ENCODE results near the gene MRPL11. TPM values are rescaled to one million over a fixed set of nuclear protein-coding genes. Genes with fewer than 3 reads are reported as not detected.

The MRPL11 gene
- polyA plus RNA-seq, 1 donor (not counting 4 experiments of a cell fraction or from before 2014, with no cell fraction given), result 51.7 TPM

GRCh38 chr11:66393954-66394353 lies 44.7 kb downstream of the MRPL11 start:
- H3K36me3 ChIP-seq (ENCODE audit: control insufficient read depth in 2 of 2, extremely low read depth in 1 of 2, insufficient read depth in 2 of 2, low read length in 2 of 2), result no peaks in the 10 kb centered on the region
- no peak for TF ChIP-seq CTCF (optimal IDR thresholded peaks at IDR 0.05 in 1 of 3, IDR thresholded peaks at IDR 0.05 in 1 of 3, conservative IDR thresholded peaks at IDR 0.05 in 1 of 3; ENCODE audit: extremely low read depth in 1 of 3, insufficient read depth in 2 of 3, low read length in 3 of 3)
- TF ChIP-seq EZH2 (IDR thresholded peaks at IDR 0.05; ENCODE audit: low read length), result no peak
- H3K4me3 ChIP-seq (ENCODE audit: control insufficient read depth in 2 of 3, extremely low read depth in 1 of 3, insufficient read depth in 2 of 3, low read depth in 1 of 3, low read length in 3 of 3), result no peak overlapping the region
- no peaks in the 10 kb centered on the region for H3K9me1 ChIP-seq (ENCODE audit: control insufficient read depth, extremely low read depth, insufficient read depth, low read length)
- H3K4me2 ChIP-seq (ENCODE audit: control insufficient read depth, extremely low read depth, insufficient read depth, low read depth, low read length), result no peak overlapping the region
- H3K79me2 ChIP-seq (ENCODE audit: control insufficient read depth, insufficient read depth, low read length), result no peaks in the 10 kb centered on the region
- dilution Hi-C loops (cut with MboI; ENCODE audit: extremely low pct_ligation_motif_present, low sequenced_read_pairs), result no loop called here
- no peaks in the 10 kb centered on the region for H3K4me1 ChIP-seq (ENCODE audit: control insufficient read depth, extremely low read depth, insufficient read depth, low read length)
- no peaks in the 10 kb centered on the region for H3K27me3 ChIP-seq (ENCODE audit: control insufficient read depth, extremely low read depth, insufficient read depth, low read length)
- DNase-seq (ENCODE audit: low read depth, low spot score), result no peak
- no peak overlapping the region for H2AFZ ChIP-seq (ENCODE audit: control insufficient read depth, low read length)
- H4K20me1 ChIP-seq (ENCODE audit: control insufficient read depth, extremely low read depth, insufficient read depth, low read length), result no peaks in the 10 kb centered on the region
- H3K9ac ChIP-seq (ENCODE audit: control insufficient read depth, extremely low read depth, insufficient read depth, low read length), result no peak overlapping the region
- H3K27ac ChIP-seq (ENCODE audit: control insufficient read depth, insufficient read depth, low read length), result no peak overlapping the region
- H3K9me3 ChIP-seq (ENCODE audit: control insufficient read depth, low read depth, low read length), result no peaks in the 10 kb centered on the region
- FAIRE-seq, result no peak

GRCh38 chr11:66391322-66391721 lies 47.3 kb downstream of the MRPL11 start:
- Histone ChIP-seq H2AFZ (ENCODE audit: control insufficient read depth, low read length) (no peak overlapping the region), H3K9me1 (ENCODE audit: control insufficient read depth, extremely low read depth, insufficient read depth, low read length) (no peaks in the 10 kb centered on the region), H3K4me2 (ENCODE audit: control insufficient read depth, extremely low read depth, insufficient read depth, low read depth, low read length) (no peak overlapping the region), H3K36me3 (ENCODE audit: control insufficient read depth in 2 of 2, extremely low read depth in 1 of 2, insufficient read depth in 2 of 2, low read length in 2 of 2) (no peaks in the 10 kb centered on the region), H3K4me1 (ENCODE audit: control insufficient read depth, extremely low read depth, insufficient read depth, low read length) (peaks cover 6% of the 10 kb centered on the region), H3K9ac (ENCODE audit: control insufficient read depth, extremely low read depth, insufficient read depth, low read length) (no peak overlapping the region), H3K9me3 (ENCODE audit: control insufficient read depth, low read depth, low read length) (no peaks in the 10 kb centered on the region), H3K27me3 (ENCODE audit: control insufficient read depth, extremely low read depth, insufficient read depth, low read length) (no peaks in the 10 kb centered on the region), H3K79me2 (ENCODE audit: control insufficient read depth, insufficient read depth, low read length) (no peaks in the 10 kb centered on the region), H4K20me1 (ENCODE audit: control insufficient read depth, extremely low read depth, insufficient read depth, low read length) (no peaks in the 10 kb centered on the region), H3K27ac (ENCODE audit: control insufficient read depth, insufficient read depth, low read length) (no peak overlapping the region), H3K4me3 (ENCODE audit: control insufficient read depth in 2 of 3, extremely low read depth in 1 of 3, insufficient read depth in 2 of 3, low read depth in 1 of 3, low read length in 3 of 3) (no peak overlapping the region)
- dilution Hi-C loops (cut with MboI; ENCODE audit: extremely low pct_ligation_motif_present, low sequenced_read_pairs), result no loop called here
- TF ChIP-seq EZH2 (IDR thresholded peaks at IDR 0.05; ENCODE audit: low read length), result no peak
- no peak for TF ChIP-seq CTCF (optimal IDR thresholded peaks at IDR 0.05 in 1 of 3, IDR thresholded peaks at IDR 0.05 in 1 of 3, conservative IDR thresholded peaks at IDR 0.05 in 1 of 3; ENCODE audit: extremely low read depth in 1 of 3, insufficient read depth in 2 of 3, low read length in 3 of 3)
- FAIRE-seq, result no peak
- no peak for DNase-seq (ENCODE audit: low read depth, low spot score)
